Suprapubic skin (tissue), 4 donors: ENCODE measurements around the gene DAB2IP. TPM values are rescaled to one million over a fixed set of nuclear protein-coding genes. Genes with fewer than 3 reads are reported as not detected.
A peak's percentile ranks its signal among the peaks of the same experiment; 100 is the strongest.

ENCODE experiments used
- DNase-seq, 2 donors: peaks; one replicate each; pipeline ENCODE4 v3.0.0-alpha.2; 2019; ENCODE audit warnings: low spot score in 2 of 2
- H3K27ac ChIP-seq: fragments of 200-600 bp; sonication (generic); one replicate; pipeline ENCODE4 v1.5.1; 2019
- H3K27me3 ChIP-seq: fragments of 200-600 bp; sonication (generic); one replicate; pipeline ENCODE4 v1.5.1; 2019
- H3K36me3 ChIP-seq: fragments of 200-600 bp; sonication (generic); one replicate; pipeline ENCODE4 v1.5.1; 2019
- H3K4me1 ChIP-seq: fragments of 200-600 bp; sonication (generic); one replicate; pipeline ENCODE4 v1.5.1; 2019
- H3K4me3 ChIP-seq: fragments of 200-600 bp; sonication (generic); one replicate; pipeline ENCODE4 v1.5.1; 2019; ENCODE audit warnings: mild to moderate bottlenecking
- H3K9me3 ChIP-seq: fragments of 200-600 bp; sonication (generic); one replicate; pipeline ENCODE4 v1.5.1; 2019
- EP300 ChIP-seq: sonication (generic); formaldehyde crosslinking; IDR thresholded peaks from one replicate; pipeline ENCODE4 v1.6.1; 2017; ENCODE audit warnings: antibody characterized with exemption
- POLR2A ChIP-seq, 2 donors: fragments of 450-650 bp; IDR thresholded peaks; one replicate each; pipeline ENCODE4 v1.6.1; 2017; ENCODE audit warnings: antibody characterized with exemption in 2 of 2, mild to moderate bottlenecking in 2 of 2, moderate library complexity in 2 of 2
- POLR2AphosphoS5 ChIP-seq, 3 donors: sonication (generic); formaldehyde crosslinking; IDR thresholded peaks; one replicate each; pipeline ENCODE4 v1.6.1; 2017; ENCODE audit warnings: antibody characterized with exemption in 3 of 3
- WGBS: methylation state at CpG from one replicate; pipeline ENCODE4 v1.1.5; 2018; 5-methylcytosine and 5-hydroxymethylcytosine counted together
- total RNA-seq, 4 donors: library from RNA; depleted of rRNA; stranded (reverse); fragments of >200 nt; gene quantifications; one replicate each; pipeline ENCODE4 v1.1.0, GENCODE V29; 2016
- TF ChIP-seq, protein P1 (sequence below), 2 donors: fragments of 200-600 bp in 1 of 2; fragments of 450-650 bp in 1 of 2; sonication (generic) in 1 of 2; IDR thresholded peaks; one replicate each; pipeline ENCODE4 v1.5.1; 2016 to 2019; ENCODE audit warnings: antibody characterized with exemption in 2 of 2, mild to moderate bottlenecking in 1 of 2, moderate library complexity in 1 of 2

The DAB2IP gene
- total RNA-seq, 4 donors from 2014 or later, result 47.6 to 55.6 (median 50.3) TPM

DNA sequence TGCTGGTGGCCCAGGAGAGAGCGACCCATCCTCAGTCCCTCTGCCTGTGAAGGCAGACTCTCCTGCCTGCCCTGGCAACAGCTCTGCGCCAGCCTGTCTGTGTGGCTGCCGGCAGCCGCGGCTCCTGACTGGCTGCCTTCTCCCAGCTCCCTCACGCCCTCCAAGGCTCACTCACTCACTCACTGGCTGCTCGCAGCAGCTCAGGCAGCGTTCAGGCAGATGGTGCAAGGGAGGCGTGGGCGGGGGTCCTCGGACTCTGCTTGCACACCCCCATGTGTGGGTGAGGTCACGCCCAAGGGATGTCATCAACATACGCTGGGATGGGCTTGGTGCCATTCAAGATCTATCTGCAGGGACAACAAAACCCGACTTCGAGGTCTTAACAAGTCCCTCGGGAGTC is 66.7 kb downstream of the DAB2IP start:
- WGBS, result 37% methylated on average over 2 of the region's 16 CpGs
- TF ChIP-seq EP300 (no peak), POLR2A (IDR thresholded peaks at IDR 0.05) (no peak), POLR2AphosphoS5 (IDR thresholded peaks at IDR 0.05) (no peak)
- TF ChIP-seq, protein P1, sequence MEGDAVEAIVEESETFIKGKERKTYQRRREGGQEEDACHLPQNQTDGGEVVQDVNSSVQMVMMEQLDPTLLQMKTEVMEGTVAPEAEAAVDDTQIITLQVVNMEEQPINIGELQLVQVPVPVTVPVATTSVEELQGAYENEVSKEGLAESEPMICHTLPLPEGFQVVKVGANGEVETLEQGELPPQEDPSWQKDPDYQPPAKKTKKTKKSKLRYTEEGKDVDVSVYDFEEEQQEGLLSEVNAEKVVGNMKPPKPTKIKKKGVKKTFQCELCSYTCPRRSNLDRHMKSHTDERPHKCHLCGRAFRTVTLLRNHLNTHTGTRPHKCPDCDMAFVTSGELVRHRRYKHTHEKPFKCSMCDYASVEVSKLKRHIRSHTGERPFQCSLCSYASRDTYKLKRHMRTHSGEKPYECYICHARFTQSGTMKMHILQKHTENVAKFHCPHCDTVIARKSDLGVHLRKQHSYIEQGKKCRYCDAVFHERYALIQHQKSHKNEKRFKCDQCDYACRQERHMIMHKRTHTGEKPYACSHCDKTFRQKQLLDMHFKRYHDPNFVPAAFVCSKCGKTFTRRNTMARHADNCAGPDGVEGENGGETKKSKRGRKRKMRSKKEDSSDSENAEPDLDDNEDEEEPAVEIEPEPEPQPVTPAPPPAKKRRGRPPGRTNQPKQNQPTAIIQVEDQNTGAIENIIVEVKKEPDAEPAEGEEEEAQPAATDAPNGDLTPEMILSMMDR (IDR thresholded peaks at IDR 0.05), result no peak
- H3K27me3 ChIP-seq, result no peaks in the 10 kb centered on the region
- H3K36me3 ChIP-seq, result no peaks in the 10 kb centered on the region
- no peak for DNase-seq
- H3K27ac ChIP-seq, result no peak overlapping the region
- no peaks in the 10 kb centered on the region for H3K9me3 ChIP-seq
- H3K4me1 ChIP-seq, result peaks cover 63% of the 10 kb centered on the region
- no peak overlapping the region for H3K4me3 ChIP-seq

DNA sequence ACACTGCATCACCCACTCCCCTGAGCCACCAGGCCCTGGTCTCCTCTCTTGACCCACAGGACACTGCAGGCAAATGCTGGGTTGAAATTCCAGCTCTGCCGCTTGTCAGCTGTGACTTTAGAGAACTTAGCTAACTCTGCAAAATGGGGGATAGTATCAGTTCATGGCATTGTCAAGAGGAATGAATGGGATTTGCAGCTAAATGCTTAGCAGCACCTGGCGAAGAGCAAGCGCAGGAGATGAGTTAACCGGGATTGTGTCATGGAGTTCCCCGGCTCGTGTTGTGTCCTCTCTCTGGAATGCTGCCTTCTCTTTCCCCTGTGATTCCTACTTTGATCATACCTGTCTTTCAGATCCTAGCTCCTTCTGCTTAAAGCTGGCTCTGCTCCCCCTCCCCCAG is 67.1 kb downstream of the DAB2IP start:
- no peaks in the 10 kb centered on the region for H3K27me3 ChIP-seq
- no peaks in the 10 kb centered on the region for H3K9me3 ChIP-seq
- WGBS, result 59% methylated on average over 6 of the region's 6 CpGs
- no peak overlapping the region for H3K4me3 ChIP-seq
- no peaks in the 10 kb centered on the region for H3K36me3 ChIP-seq
- H3K4me1 ChIP-seq, result peaks cover 67% of the 10 kb centered on the region
- TF ChIP-seq POLR2AphosphoS5 (IDR thresholded peaks at IDR 0.05) (no peak), POLR2A (IDR thresholded peaks at IDR 0.05) (no peak), EP300 (no peak)
- TF ChIP-seq, protein P1 (IDR thresholded peaks at IDR 0.05), result no peak
- no peak for DNase-seq
- no peak overlapping the region for H3K27ac ChIP-seq

DNA sequence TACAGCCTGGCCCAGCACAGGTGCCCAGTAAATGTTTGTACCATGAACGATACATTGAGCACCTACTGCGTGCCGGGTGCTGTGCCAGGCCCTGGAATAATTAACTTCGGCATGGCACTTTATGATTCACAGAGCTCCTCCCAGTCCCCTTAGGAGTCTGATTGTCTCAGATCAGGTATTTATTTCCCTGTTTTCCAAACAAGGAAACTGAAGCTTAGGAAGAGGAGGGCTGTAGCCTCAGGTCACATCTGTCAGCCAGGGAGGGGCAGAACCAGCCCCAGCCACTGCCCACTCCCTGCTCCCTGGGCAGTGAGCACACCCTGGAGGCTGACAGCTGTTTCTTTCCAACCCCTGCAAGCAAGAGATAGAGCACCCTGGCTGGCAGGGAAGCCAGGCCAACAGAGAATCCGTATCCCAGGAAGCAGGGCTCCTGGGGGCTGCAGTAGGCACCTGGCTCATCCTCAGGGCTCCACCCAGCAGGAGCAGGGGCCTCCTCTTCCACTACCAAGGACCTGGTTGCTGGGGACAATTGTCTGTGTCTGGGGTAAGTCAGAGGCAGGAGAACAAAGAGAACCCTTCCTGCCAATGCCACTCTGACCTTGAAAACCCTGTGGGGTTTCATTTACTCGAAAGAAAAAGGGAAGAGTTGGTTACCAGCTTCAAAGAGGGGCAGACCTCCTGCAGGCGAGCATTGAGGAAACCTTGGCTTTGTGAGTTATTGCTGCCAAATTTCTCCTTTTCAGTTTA is 69.0 kb downstream of the DAB2IP start:
- TF ChIP-seq, protein P1 (IDR thresholded peaks at IDR 0.05), result no peak
- TF ChIP-seq POLR2A (IDR thresholded peaks at IDR 0.05) (no peak), EP300 (no peak), POLR2AphosphoS5 (IDR thresholded peaks at IDR 0.05) (no peak)
- H3K4me3 ChIP-seq, result no peak overlapping the region
- H3K4me1 ChIP-seq, result peaks cover 87% of the 10 kb centered on the region
- no peaks in the 10 kb centered on the region for H3K9me3 ChIP-seq
- H3K27ac ChIP-seq, result peak overlapping the region; percentile 63
- no peaks in the 10 kb centered on the region for H3K36me3 ChIP-seq
- 31% methylated on average over 6 of the region's 7 CpGs for WGBS
- H3K27me3 ChIP-seq, result no peaks in the 10 kb centered on the region
- no peak for DNase-seq

DNA sequence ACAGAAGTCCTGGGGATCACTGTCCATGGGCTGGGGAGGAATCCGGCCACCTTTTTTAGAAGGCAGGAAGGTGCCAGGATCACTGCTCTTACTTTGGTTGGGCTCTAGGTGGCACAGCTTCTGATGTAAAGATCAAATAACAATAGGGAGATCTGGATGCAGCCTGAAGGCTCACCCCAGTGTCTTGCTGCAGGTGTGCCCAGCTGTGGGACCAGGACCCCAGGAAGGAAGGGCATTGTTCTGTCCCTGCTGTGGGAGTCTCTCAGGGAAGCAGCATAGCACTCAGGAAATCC is 69.6 kb downstream of the DAB2IP start:
- H3K4me3 ChIP-seq, result no peak overlapping the region
- no peak for TF ChIP-seq EP300
- no peak for TF ChIP-seq POLR2A (IDR thresholded peaks at IDR 0.05)
- no peak for TF ChIP-seq POLR2AphosphoS5 (IDR thresholded peaks at IDR 0.05)
- TF ChIP-seq, protein P1 (IDR thresholded peaks at IDR 0.05), result no peak
- H3K27me3 ChIP-seq, result no peaks in the 10 kb centered on the region
- WGBS, result 38% methylated on average over 1 of the region's 1 CpG
- H3K36me3 ChIP-seq, result no peaks in the 10 kb centered on the region
- peaks cover 92% of the 10 kb centered on the region for H3K4me1 ChIP-seq
- peak overlapping the region; percentile 63 for H3K27ac ChIP-seq
- no peak for DNase-seq
- no peaks in the 10 kb centered on the region for H3K9me3 ChIP-seq

GRCh38 chr9:121721770-121722169 is 70.3 kb downstream of the DAB2IP start:
- TF ChIP-seq, protein P1 (IDR thresholded peaks at IDR 0.05), result no peak
- TF ChIP-seq EP300 (no peak), POLR2AphosphoS5 (IDR thresholded peaks at IDR 0.05) (no peak), POLR2A (IDR thresholded peaks at IDR 0.05) (no peak)
- 68% methylated on average over 5 of the region's 7 CpGs for WGBS
- peak overlapping the region; percentile 15 for H3K27ac ChIP-seq

More at GRCh38 chr9:121721770-121722169, 70.3 kb downstream of the DAB2IP start:
- Histone ChIP-seq H3K4me3 (no peak overlapping the region), H3K4me1 (peaks cover 96% of the 10 kb centered on the region), H3K36me3 (no peaks in the 10 kb centered on the region), H3K27me3 (no peaks in the 10 kb centered on the region), H3K9me3 (no peaks in the 10 kb centered on the region)
- DNase-seq, result no peak
